ENCODE results near the gene ALOX15B. TPM values are rescaled to one million over a fixed set of nuclear protein-coding genes. Genes with fewer than 3 reads are reported as not detected.
A peak's percentile ranks its signal among the peaks of the same experiment; 100 is the strongest.
"Not testable (repeated sequence)": the region's sequence is repeated elsewhere in the genome, so short reads cannot be mapped to it uniquely, and the experiment has no call there.

ALOX15B gene
- total RNA-seq, 1 donor from 2014 or later = not detected

- Mint-ChIP-seq H3K36me3 (ENCODE audit: low read depth) (no peaks in the 10 kb centered on the region), H3K4me3 (peak overlapping the region; percentile 81), H3K27ac (no peak overlapping the region), H3K4me1 (ENCODE audit: low read depth) (peaks cover 12% of the 10 kb centered on the region), H3K27me3 (ENCODE audit: insufficient read depth) (peaks cover 30% of the 10 kb centered on the region), H3K9me3 (no peaks in the 10 kb centered on the region)
- peak; percentile 44 for DNase-seq (ENCODE audit: low spot score)
- intact Hi-C loops (cut with micrococcal nuclease) = loop anchor here (1.0 kb wide), 2 partner anchors 24 to 40 kb away; no protein-coding TSS in a partner anchor
These were observed 22.0 kb upstream of the ALOX15B start for GRCh38 chr17:8016632-8017424.

DNA sequence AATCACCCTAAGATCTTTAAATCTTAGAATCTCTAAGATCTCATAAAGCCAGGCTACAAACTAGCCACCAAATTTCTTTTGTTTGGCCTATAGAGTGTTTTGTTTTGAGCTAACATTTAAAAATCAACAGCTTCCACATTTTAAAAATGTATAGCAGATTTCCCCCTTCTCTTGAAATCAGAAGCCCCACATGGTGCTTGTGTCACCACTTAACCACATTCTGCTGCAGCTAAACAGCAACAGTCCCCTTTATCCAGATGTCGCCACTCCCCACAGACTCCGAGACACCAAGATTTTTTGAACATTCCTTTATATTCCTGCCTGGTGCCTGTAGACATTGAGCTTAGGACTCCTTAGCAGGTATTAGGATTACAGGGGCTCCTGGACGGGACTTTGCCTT, 20.4 kb upstream of the ALOX15B start:
- intact Hi-C loops (cut with micrococcal nuclease) = no loop called here
- no peaks in the 10 kb centered on the region for H3K36me3 Mint-ChIP-seq (ENCODE audit: low read depth)
- no peaks in the 10 kb centered on the region for H3K9me3 Mint-ChIP-seq
- H3K4me3 Mint-ChIP-seq = no peak overlapping the region
- no peak for DNase-seq (ENCODE audit: low spot score)
- H3K27ac Mint-ChIP-seq = no peak overlapping the region
- peaks cover 31% of the 10 kb centered on the region for H3K27me3 Mint-ChIP-seq (ENCODE audit: insufficient read depth)
- peaks cover 12% of the 10 kb centered on the region for H3K4me1 Mint-ChIP-seq (ENCODE audit: low read depth)

DNA sequence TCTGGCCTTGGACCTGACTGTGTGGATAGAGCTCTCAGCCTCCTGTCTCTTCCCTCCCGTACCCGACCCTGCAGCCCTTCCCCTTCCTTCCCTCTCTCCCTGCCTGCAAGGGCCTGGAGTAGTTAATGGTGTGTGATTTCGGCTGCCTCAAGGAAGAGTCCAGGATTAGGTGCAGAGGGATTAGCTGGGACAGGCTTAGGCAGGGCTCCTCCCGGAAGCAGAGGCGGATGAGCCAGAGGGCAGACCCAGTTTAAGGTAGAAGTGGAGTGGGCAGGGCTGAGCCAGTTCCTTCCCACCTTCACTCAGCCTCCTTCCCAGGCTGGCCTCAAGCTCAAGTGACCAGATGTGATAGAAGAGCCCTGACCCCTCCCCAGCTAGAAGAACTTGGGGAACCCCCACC, 19.7 kb upstream of the ALOX15B start:
- Mint-ChIP-seq H3K36me3 (ENCODE audit: low read depth) (no peaks in the 10 kb centered on the region), H3K27me3 (ENCODE audit: insufficient read depth) (peaks cover 30% of the 10 kb centered on the region), H3K9me3 (no peaks in the 10 kb centered on the region), H3K27ac (no peak overlapping the region), H3K4me3 (no peak overlapping the region), H3K4me1 (ENCODE audit: low read depth) (peaks cover 12% of the 10 kb centered on the region)
- no peak for DNase-seq (ENCODE audit: low spot score)
- intact Hi-C loops (cut with micrococcal nuclease) = no loop called here

GRCh38 chr17:8019665-8020650, 18.9 kb upstream of the ALOX15B start:
- Mint-ChIP-seq H3K4me1 (ENCODE audit: low read depth) (peaks cover 12% of the 10 kb centered on the region), H3K4me3 (no peak overlapping the region), H3K27ac (no peak overlapping the region), H3K36me3 (ENCODE audit: low read depth) (no peaks in the 10 kb centered on the region), H3K9me3 (no peaks in the 10 kb centered on the region), H3K27me3 (ENCODE audit: insufficient read depth) (peaks cover 24% of the 10 kb centered on the region)
- no peak for DNase-seq (ENCODE audit: low spot score)
- intact Hi-C loops (cut with micrococcal nuclease) = no loop called here

DNA sequence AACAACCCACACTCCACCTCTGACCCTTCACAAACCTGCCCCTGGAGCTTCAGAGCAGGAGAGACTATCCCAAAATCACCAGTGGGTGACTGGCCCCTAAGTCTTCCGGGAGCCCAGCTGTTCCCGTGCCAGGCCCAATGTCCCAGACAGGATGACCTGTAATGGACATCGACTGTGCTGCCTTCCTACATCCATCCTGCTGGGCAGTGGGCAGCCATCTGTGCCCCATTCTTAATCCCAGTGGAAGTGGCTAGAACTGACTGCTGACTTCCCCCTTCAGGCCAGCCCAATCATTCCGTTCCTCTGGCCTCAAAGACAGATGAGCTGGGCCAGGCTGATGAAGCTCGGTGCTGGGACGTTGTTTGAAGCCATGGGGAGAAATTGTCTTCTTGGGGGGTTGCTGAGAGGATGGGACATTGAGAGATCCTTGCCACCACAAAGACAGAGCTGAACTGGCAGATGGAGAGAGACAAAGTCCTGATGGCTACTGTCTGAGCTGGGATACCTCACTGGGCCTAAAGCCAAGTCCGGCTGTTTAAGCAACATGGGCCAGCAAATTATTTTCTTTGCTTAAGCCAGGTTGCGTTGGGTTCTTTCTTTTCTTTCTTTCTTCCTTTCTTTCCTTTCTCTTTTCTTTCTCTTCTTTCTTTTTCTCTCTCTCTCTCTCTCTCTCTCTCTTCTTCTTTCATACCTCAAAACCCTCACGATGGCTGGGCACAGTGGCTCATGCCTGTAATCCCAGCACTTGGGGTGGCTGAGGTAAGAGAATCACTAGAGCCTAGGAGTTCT, 17.9 kb upstream of the ALOX15B start:
- H3K36me3 Mint-ChIP-seq (ENCODE audit: low read depth) = no peaks in the 10 kb centered on the region
- no peaks in the 10 kb centered on the region for H3K9me3 Mint-ChIP-seq
- intact Hi-C loops (cut with micrococcal nuclease) = no loop called here
- H3K27me3 Mint-ChIP-seq (ENCODE audit: insufficient read depth) = peaks cover 20% of the 10 kb centered on the region
- no peak overlapping the region for H3K4me3 Mint-ChIP-seq
- H3K4me1 Mint-ChIP-seq (ENCODE audit: low read depth) = peaks cover 12% of the 10 kb centered on the region
- DNase-seq (ENCODE audit: low spot score) = no peak
- H3K27ac Mint-ChIP-seq = no peak overlapping the region

GRCh38 chr17:8021565-8022359, 17.1 kb upstream of the ALOX15B start:
- Mint-ChIP-seq H3K9me3 (no peaks in the 10 kb centered on the region), H3K27me3 (ENCODE audit: insufficient read depth) (peaks cover 15% of the 10 kb centered on the region), H3K4me1 (ENCODE audit: low read depth) (peaks cover 9% of the 10 kb centered on the region), H3K27ac (no peak overlapping the region), H3K36me3 (ENCODE audit: low read depth) (no peaks in the 10 kb centered on the region), H3K4me3 (no peak overlapping the region)
- no peak for DNase-seq (ENCODE audit: low spot score)
- intact Hi-C loops (cut with micrococcal nuclease) = no loop called here

- no peak overlapping the region for H3K4me3 Mint-ChIP-seq
- no peak for DNase-seq (ENCODE audit: low spot score)
- no peaks in the 10 kb centered on the region for H3K9me3 Mint-ChIP-seq
- H3K4me1 Mint-ChIP-seq (ENCODE audit: low read depth) = peaks cover 5% of the 10 kb centered on the region
- intact Hi-C loops (cut with micrococcal nuclease) = no loop called here
- H3K27ac Mint-ChIP-seq = no peak overlapping the region
- no peaks in the 10 kb centered on the region for H3K36me3 Mint-ChIP-seq (ENCODE audit: low read depth)
- H3K27me3 Mint-ChIP-seq (ENCODE audit: insufficient read depth) = peaks cover 17% of the 10 kb centered on the region
These were observed 16.4 kb upstream of the ALOX15B start for GRCh38 chr17:8022360-8023003.

- peaks cover 15% of the 10 kb centered on the region for H3K27me3 Mint-ChIP-seq (ENCODE audit: insufficient read depth)
- H3K4me3 Mint-ChIP-seq; H3K36me3 Mint-ChIP-seq (ENCODE audit: low read depth); DNase-seq (ENCODE audit: low spot score); H3K27ac Mint-ChIP-seq; intact Hi-C loops (cut with micrococcal nuclease); H3K9me3 Mint-ChIP-seq; H3K4me1 Mint-ChIP-seq (ENCODE audit: low read depth): not testable (repeated sequence)
These were observed 14.7 kb upstream of the ALOX15B start for GRCh38 chr17:8024161-8024560.

DNA sequence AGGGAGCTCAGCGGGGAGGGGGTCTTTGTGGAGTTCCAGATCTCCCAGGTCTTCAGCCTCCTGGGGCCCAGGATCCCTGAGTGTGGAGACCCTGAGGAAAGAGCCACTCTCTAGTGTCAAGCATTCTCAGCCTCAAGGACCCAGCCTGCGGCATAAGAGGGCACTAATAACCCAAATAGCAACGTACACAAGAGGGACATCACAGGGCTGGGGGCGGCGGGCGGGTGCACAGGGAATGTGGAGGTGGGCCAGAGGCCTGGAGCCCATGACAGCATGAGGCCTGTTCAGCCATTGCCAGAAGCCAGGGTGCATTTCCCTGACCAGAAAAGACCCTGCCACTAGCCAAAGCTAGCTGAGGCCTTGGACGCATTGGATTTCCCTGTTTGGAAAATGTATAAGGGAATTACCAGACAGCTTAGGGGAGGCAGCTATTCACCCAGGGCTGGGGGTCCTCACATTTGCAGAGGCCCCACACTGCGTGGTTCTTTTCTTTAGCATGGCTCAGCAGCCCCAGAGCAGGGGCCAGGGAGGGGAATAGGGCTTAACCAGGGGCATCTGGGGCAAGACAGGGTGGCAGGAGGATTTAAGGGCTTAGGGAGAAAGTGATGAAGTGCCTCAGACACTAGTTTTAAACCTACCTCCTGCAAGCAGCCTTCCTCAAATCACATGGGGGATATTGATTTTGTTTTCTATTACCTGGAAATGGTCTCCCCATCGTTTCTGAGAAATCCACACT, 13.5 kb upstream of the ALOX15B start:
- intact Hi-C loops (cut with micrococcal nuclease) = no loop called here
- no peak overlapping the region for H3K4me3 Mint-ChIP-seq
- H3K27me3 Mint-ChIP-seq (ENCODE audit: insufficient read depth) = peaks cover 14% of the 10 kb centered on the region
- DNase-seq (ENCODE audit: low spot score) = no peak
- no peak overlapping the region for H3K27ac Mint-ChIP-seq
- no peaks in the 10 kb centered on the region for H3K9me3 Mint-ChIP-seq
- H3K36me3 Mint-ChIP-seq (ENCODE audit: low read depth) = no peaks in the 10 kb centered on the region
- H3K4me1 Mint-ChIP-seq (ENCODE audit: low read depth) = no peaks in the 10 kb centered on the region

- H3K9me3 Mint-ChIP-seq = no peaks in the 10 kb centered on the region
- intact Hi-C loops (cut with micrococcal nuclease) = no loop called here
- no peak overlapping the region for H3K4me3 Mint-ChIP-seq
- no peaks in the 10 kb centered on the region for H3K36me3 Mint-ChIP-seq (ENCODE audit: low read depth)
- DNase-seq (ENCODE audit: low spot score) = no peak
- no peak overlapping the region for H3K27ac Mint-ChIP-seq
- H3K4me1 Mint-ChIP-seq (ENCODE audit: low read depth) = no peaks in the 10 kb centered on the region
- peaks cover 27% of the 10 kb centered on the region for H3K27me3 Mint-ChIP-seq (ENCODE audit: insufficient read depth)
These were observed 9.7 kb upstream of the ALOX15B start for GRCh38 chr17:8029121-8029520.

DNA sequence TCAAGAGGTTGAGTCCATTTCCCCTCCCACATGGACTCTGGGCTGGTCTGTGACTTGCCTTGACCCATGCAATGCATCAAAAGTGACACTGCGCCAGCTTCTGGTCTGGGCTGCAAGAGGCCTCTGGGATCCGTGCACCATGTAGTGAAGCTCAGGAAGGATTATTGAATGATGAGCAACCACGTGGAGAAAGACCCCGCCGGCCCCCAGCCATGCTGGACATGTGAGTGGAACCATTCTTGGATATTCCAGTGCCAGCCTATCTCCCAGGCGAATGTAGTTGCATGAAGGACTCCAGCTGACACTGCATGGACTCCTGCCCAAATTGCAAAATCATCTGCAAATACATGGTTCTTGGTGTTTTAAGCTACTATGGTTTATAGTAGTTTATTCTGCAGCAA, 7.6 kb upstream of the ALOX15B start:
- Mint-ChIP-seq H3K27ac (no peak overlapping the region), H3K4me3 (no peak overlapping the region), H3K4me1 (ENCODE audit: low read depth) (no peaks in the 10 kb centered on the region), H3K36me3 (ENCODE audit: low read depth) (no peaks in the 10 kb centered on the region), H3K9me3 (no peaks in the 10 kb centered on the region), H3K27me3 (ENCODE audit: insufficient read depth) (peaks cover 38% of the 10 kb centered on the region)
- no peak for DNase-seq (ENCODE audit: low spot score)
- intact Hi-C loops (cut with micrococcal nuclease) = no loop called here
